RPMI8226 (cell line): ENCODE data around the gene MFGE8.
A peak's percentile ranks its signal among the peaks of the same experiment; 100 is the strongest.
"Not testable (repeated sequence)": the region's sequence is repeated elsewhere in the genome, so short reads cannot be mapped to it uniquely, and the experiment has no call there.

Experiments
- DNase-seq: peaks from one replicate; pipeline ENCODE4 v3.0.0-alpha.2; 2015

The MFGE8 gene

GRCh38 chr15:88913017-88913849, at the start of gene MFGE8:
Gene MFGE8, minus strand, starts transcription at chr15:88913379. Its CDS starts 60 bp downstream, at chr15:88913319.
- DNase-seq: peak; percentile 76

GRCh38 chr15:88959445-88959844, 46.3 kb upstream of the MFGE8 start:
- DNase-seq: no peak

- no peak for DNase-seq
Observed at GRCh38 chr15:88956906-88957305, 43.7 kb upstream of the MFGE8 start.

- DNase-seq: no peak
Observed at GRCh38 chr15:88956263-88956662, 43.1 kb upstream of the MFGE8 start.

- no peak for DNase-seq
Observed at GRCh38 chr15:88954431-88955277, 41.5 kb upstream of the MFGE8 start.

GRCh38 chr15:88950600-88951160, 37.5 kb upstream of the MFGE8 start:
- no peak for DNase-seq

GRCh38 chr15:88949734-88950400, 36.7 kb upstream of the MFGE8 start:
- DNase-seq: peak; percentile 27

GRCh38 chr15:88940110-88940675, 27.0 kb upstream of the MFGE8 start:
- DNase-seq: no peak

GRCh38 chr15:88939486-88939806, 26.3 kb upstream of the MFGE8 start:
- no peak for DNase-seq

- no peak for DNase-seq
Observed at GRCh38 chr15:88938802-88939485, 25.8 kb upstream of the MFGE8 start.

GRCh38 chr15:88934449-88934848, 21.3 kb upstream of the MFGE8 start:
- DNase-seq: not testable (repeated sequence)

GRCh38 chr15:88932875-88933330, 19.7 kb upstream of the MFGE8 start:
- no peak for DNase-seq

- no peak for DNase-seq
Observed at GRCh38 chr15:88932271-88932874, 19.2 kb upstream of the MFGE8 start.

GRCh38 chr15:88930579-88930978, 17.4 kb upstream of the MFGE8 start:
- no peak for DNase-seq

GRCh38 chr15:88929358-88930098, 16.3 kb upstream of the MFGE8 start:
- not testable (repeated sequence) for DNase-seq

GRCh38 chr15:88928192-88928591, 15.0 kb upstream of the MFGE8 start:
- DNase-seq: not testable (repeated sequence)

GRCh38 chr15:88925648-88926047, 12.5 kb upstream of the MFGE8 start:
- not testable (repeated sequence) for DNase-seq

- not testable (repeated sequence) for DNase-seq
Observed at GRCh38 chr15:88920892-88921435, 7.8 kb upstream of the MFGE8 start.

GRCh38 chr15:88920186-88920891, 7.2 kb upstream of the MFGE8 start:
- DNase-seq: no peak

GRCh38 chr15:88918738-88919137, 5.6 kb upstream of the MFGE8 start:
- DNase-seq: peak; percentile 74
